Neural cell (in vitro differentiated cells): ENCODE results near the gene MYLK.

Source experiments
- EZH2 ChIP-seq: fragments of 200-600, 300-800 bp; shearing (Covaris generic), sonication (generic); IDR thresholded peaks from 2 replicates; pipeline ENCODE4 v1.6.1; 2014; ENCODE audit warnings: antibody characterized with exemption, low read length, borderline replicate concordance, mild to moderate bottlenecking; ENCODE audit not compliant: insufficient read depth, poor library complexity, severe bottlenecking
- POLR2AphosphoS5 ChIP-seq: IDR thresholded peaks from 2 replicates; pipeline ENCODE4 v1.6.1; 2012
- RAD21 ChIP-seq: fragments of 450-650 bp; conservative IDR thresholded peaks from 2 replicates; pipeline ENCODE4 v1.6.1; 2014; ENCODE audit warnings: antibody characterized with exemption, mild to moderate bottlenecking, moderate library complexity
- SMC3 ChIP-seq: fragments of 450-650 bp; conservative IDR thresholded peaks from 2 replicates; pipeline ENCODE4 v1.6.1; 2014; ENCODE audit warnings: antibody characterized with exemption, mild to moderate bottlenecking, moderate library complexity; ENCODE audit not compliant: poor library complexity
- TF ChIP-seq, protein P1 (sequence below): fragments of 450-650 bp; IDR thresholded peaks from 2 replicates; pipeline ENCODE4 v1.5.1; 2014; ENCODE audit warnings: antibody characterized with exemption, mild to moderate bottlenecking, moderate library complexity; ENCODE audit not compliant: poor library complexity, severe bottlenecking

DNA sequence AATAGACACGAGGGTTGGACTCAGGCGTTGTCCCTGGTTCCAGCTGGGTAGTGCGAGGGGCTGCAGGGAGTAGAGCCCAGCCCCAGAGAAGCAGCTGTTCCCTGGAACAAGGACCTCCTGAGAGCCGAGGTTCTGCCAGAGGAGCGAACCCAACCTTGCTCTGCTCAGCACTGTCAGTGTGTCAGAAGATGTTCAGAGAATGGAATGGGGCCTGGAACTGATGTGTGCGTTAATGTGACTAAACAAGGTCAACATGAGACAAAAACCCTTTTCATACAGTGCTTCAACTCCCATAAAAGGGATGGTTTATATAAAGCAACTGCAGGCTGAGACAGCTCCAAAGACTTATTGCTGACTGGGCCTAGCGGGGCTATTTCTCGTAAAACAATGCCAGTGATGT, 263.8 kb downstream of the MYLK start:
- TF ChIP-seq, protein P1, sequence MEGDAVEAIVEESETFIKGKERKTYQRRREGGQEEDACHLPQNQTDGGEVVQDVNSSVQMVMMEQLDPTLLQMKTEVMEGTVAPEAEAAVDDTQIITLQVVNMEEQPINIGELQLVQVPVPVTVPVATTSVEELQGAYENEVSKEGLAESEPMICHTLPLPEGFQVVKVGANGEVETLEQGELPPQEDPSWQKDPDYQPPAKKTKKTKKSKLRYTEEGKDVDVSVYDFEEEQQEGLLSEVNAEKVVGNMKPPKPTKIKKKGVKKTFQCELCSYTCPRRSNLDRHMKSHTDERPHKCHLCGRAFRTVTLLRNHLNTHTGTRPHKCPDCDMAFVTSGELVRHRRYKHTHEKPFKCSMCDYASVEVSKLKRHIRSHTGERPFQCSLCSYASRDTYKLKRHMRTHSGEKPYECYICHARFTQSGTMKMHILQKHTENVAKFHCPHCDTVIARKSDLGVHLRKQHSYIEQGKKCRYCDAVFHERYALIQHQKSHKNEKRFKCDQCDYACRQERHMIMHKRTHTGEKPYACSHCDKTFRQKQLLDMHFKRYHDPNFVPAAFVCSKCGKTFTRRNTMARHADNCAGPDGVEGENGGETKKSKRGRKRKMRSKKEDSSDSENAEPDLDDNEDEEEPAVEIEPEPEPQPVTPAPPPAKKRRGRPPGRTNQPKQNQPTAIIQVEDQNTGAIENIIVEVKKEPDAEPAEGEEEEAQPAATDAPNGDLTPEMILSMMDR: no peak
- TF ChIP-seq POLR2AphosphoS5 (no peak), RAD21 (no peak), SMC3 (no peak), EZH2 (no peak)
